HEK293 (cell line): ENCODE measurements around the gene ZNF605.

Experiments
- CTCF ChIP-seq: fragments of 450-650 bp; formaldehyde crosslinking; IDR thresholded peaks from 2 replicates; pipeline ENCODE4 v1.5.1; 2016; ENCODE audit warnings: missing biosample characterization, missing genetic modification characterization
- HOXC10 ChIP-seq: sonication (generic); formaldehyde crosslinking; IDR thresholded peaks from 2 replicates; pipeline ENCODE4 v1.8.1; 2023; ENCODE audit warnings: mild to moderate bottlenecking, missing genetic modification reagents
- ZNF274 ChIP-seq, 2 experiments: fragments of 200-500 bp in 1 of 2; fragments of 450-650 bp in 1 of 2; sonication (Bioruptor generic) in 1 of 2; formaldehyde crosslinking in 1 of 2; IDR thresholded peaks; 2 replicates each; pipeline versions ENCODE4 v1.5.1 to v1.6.1; 2014 to 2016; ENCODE audit warnings: borderline replicate concordance in 1 of 2, inconsistent platforms in 1 of 2, low read length in 1 of 2, missing biosample characterization in 1 of 2, missing genetic modification characterization in 1 of 2
- TF ChIP-seq, protein P1 (sequence below): fragments of 450-650 bp; formaldehyde crosslinking; IDR thresholded peaks from 2 replicates; pipeline ENCODE4 v1.5.1; 2016; ENCODE audit warnings: missing biosample characterization, missing genetic modification characterization
- TF ChIP-seq, protein P2 (sequence below): fragments of 450-650 bp; formaldehyde crosslinking; IDR thresholded peaks from 2 replicates; pipeline ENCODE4 v1.5.1; 2016; ENCODE audit warnings: missing biosample characterization, missing genetic modification characterization

DNA sequence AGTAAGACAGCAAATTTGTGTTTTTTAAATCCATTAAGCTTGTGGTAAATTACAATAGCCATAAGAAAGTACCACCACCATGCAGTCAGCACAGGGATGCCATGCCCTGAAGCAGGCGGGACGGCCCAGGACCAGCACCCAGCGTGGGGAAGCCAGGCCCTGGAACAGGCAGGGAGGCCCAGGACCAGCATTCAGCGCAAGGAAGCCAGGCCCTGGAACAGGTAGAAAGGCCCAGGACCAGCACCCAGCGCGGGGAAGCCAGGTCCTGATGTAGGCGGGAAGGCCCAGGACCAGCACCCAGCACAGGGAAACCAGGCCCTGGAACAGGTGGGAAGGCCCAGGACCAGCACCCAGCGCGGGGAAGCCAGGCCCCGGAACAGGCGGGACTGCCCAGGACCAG is 81.9 kb downstream of the ZNF605 start:
- TF ChIP-seq ZNF274 (IDR thresholded peaks at IDR 0.05; ENCODE audit: low read length): no peak
- no peak for TF ChIP-seq ZNF274 (tag by site-specific recombination; IDR thresholded peaks at IDR 0.05; ENCODE audit: borderline replicate concordance)
- no peak for TF ChIP-seq CTCF (tag by site-specific recombination)
- TF ChIP-seq, protein P1, sequence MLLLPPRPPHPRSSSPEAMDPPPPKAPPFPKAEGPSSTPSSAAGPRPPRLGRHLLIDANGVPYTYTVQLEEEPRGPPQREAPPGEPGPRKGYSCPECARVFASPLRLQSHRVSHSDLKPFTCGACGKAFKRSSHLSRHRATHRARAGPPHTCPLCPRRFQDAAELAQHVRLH (tag by site-specific recombination): no peak
- TF ChIP-seq HOXC10 (CRISPR knock-in tag): no peak
- TF ChIP-seq, protein P2, sequence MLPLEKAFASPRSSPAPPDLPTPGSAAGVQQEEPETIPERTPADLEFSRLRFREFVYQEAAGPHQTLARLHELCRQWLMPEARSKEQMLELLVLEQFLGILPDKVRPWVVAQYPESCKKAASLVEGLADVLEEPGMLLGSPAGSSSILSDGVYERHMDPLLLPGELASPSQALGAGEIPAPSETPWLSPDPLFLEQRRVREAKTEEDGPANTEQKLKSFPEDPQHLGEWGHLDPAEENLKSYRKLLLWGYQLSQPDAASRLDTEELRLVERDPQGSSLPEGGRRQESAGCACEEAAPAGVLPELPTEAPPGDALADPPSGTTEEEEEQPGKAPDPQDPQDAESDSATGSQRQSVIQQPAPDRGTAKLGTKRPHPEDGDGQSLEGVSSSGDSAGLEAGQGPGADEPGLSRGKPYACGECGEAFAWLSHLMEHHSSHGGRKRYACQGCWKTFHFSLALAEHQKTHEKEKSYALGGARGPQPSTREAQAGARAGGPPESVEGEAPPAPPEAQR (tag by site-specific recombination): no peak
